Keratinocyte (primary cell): ENCODE data around the gene ELF5.

Experiments
- EZH2 ChIP-seq: IDR thresholded peaks from one replicate; pipeline ENCODE4 v1.6.1; 2012; ENCODE audit warnings: inconsistent platforms, mild to moderate bottlenecking, low read length, moderate library complexity
- TF ChIP-seq, protein P1 (sequence below), 3 experiments: IDR thresholded peaks in 1 of 3; conservative IDR thresholded peaks in 1 of 3; optimal IDR thresholded peaks in 1 of 3; 2 replicates in 2 of 3; 3 replicates in 1 of 3; pipeline versions ENCODE3 to v1.5.1; 2011; ENCODE audit warnings: low read length in 3 of 3, mild to moderate bottlenecking in 3 of 3, moderate library complexity in 2 of 3, control low read depth in 1 of 3, inconsistent platforms in 1 of 3; ENCODE audit not compliant: insufficient read depth in 2 of 3; ENCODE audit errors: extremely low read depth in 1 of 3

DNA sequence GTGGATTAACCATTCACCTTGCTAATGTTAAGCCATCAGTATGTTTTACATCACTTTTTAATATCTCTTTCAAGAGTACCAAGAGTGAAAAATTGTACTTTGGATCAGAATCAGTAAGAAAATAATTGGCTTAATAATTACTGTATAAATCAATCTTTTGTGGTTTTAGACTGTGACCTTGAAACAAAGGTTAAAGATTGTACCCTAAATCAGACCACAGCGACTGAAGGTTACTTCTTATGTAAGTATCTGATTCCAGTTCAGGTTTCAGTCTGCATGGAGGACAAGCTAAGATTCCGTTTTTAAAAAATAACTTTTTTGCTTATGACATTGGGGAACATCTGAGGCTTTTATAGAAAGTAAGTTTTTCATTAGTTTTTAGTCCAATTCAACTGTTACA is 56.0 kb downstream of the ELF5 start:
- TF ChIP-seq, protein P1, sequence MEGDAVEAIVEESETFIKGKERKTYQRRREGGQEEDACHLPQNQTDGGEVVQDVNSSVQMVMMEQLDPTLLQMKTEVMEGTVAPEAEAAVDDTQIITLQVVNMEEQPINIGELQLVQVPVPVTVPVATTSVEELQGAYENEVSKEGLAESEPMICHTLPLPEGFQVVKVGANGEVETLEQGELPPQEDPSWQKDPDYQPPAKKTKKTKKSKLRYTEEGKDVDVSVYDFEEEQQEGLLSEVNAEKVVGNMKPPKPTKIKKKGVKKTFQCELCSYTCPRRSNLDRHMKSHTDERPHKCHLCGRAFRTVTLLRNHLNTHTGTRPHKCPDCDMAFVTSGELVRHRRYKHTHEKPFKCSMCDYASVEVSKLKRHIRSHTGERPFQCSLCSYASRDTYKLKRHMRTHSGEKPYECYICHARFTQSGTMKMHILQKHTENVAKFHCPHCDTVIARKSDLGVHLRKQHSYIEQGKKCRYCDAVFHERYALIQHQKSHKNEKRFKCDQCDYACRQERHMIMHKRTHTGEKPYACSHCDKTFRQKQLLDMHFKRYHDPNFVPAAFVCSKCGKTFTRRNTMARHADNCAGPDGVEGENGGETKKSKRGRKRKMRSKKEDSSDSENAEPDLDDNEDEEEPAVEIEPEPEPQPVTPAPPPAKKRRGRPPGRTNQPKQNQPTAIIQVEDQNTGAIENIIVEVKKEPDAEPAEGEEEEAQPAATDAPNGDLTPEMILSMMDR (optimal IDR thresholded peaks at IDR 0.05 in 1 of 3, IDR thresholded peaks at IDR 0.05 in 1 of 3, conservative IDR thresholded peaks at IDR 0.05 in 1 of 3; ENCODE audit: extremely low read depth in 1 of 3, insufficient read depth in 2 of 3, low read length in 3 of 3): no peak
- no peak for TF ChIP-seq EZH2
